Gastroesophageal sphincter (tissue), 4 donors: Measurements from ENCODE around the gene MACROD2. TPM values are rescaled to one million over a fixed set of nuclear protein-coding genes. Genes with fewer than 3 reads are reported as not detected.
"Not testable (repeated sequence)": the region's sequence is repeated elsewhere in the genome, so short reads cannot be mapped to it uniquely, and the experiment has no call there.

Source experiments
- ATAC-seq: fragments of 150-250 bp; one replicate; pipeline ENCODE4 v1.9.1; 2016; ENCODE audit warnings: mild to moderate bottlenecking, moderate library complexity
- H3K27ac ChIP-seq, 4 donors: fragments of 200-600 bp; sonication (generic) in 3 of 4; 1 replicate in 3 of 4; 2 replicates in 1 of 4; pipeline ENCODE4 v1.5.1; 2016 to 2019
- H3K27me3 ChIP-seq: fragments of 200-600 bp; sonication (generic); one replicate; pipeline ENCODE4 v1.5.1; 2019
- H3K36me3 ChIP-seq, 2 donors: fragments of 200-600 bp; sonication (generic); one replicate each; pipeline ENCODE4 v1.5.1; 2019; ENCODE audit warnings: control low read depth in 1 of 2
- H3K4me1 ChIP-seq, 3 donors: fragments of 200-600 bp; sonication (generic); 1 replicate in 2 of 3; 2 replicates in 1 of 3; pipeline ENCODE4 v1.5.1; 2016 to 2019; ENCODE audit warnings: control low read depth in 2 of 3
- H3K4me3 ChIP-seq, 2 donors: fragments of 200-600 bp; sonication (generic); one replicate each; pipeline ENCODE4 v1.5.1; 2019; ENCODE audit warnings: mild to moderate bottlenecking in 1 of 2, moderate library complexity in 1 of 2
- H3K9me3 ChIP-seq, 3 donors: fragments of 200-600 bp; sonication (generic); one replicate each; pipeline ENCODE4 v1.5.1; 2017 to 2019; ENCODE audit warnings: control low read depth in 2 of 3
- CTCF ChIP-seq, 4 experiments: fragments of 200-600 bp in 2 of 4; fragments of 450-650 bp in 2 of 4; sonication (generic) in 1 of 4; IDR thresholded peaks; one replicate each; pipeline ENCODE4 v1.5.1; 2017 to 2019; ENCODE audit warnings: antibody characterized with exemption in 4 of 4, mild to moderate bottlenecking in 2 of 4, moderate library complexity in 2 of 4
- EP300 ChIP-seq: sonication (generic); formaldehyde crosslinking; IDR thresholded peaks from one replicate; pipeline ENCODE4 v1.6.1; 2017; ENCODE audit warnings: antibody characterized with exemption, mild to moderate bottlenecking
- POLR2A ChIP-seq, 2 donors: fragments of 450-650 bp; IDR thresholded peaks; one replicate each; pipeline ENCODE4 v1.6.1; 2017; ENCODE audit warnings: antibody characterized with exemption in 2 of 2, mild to moderate bottlenecking in 2 of 2, moderate library complexity in 1 of 2
- POLR2AphosphoS5 ChIP-seq: sonication (generic); formaldehyde crosslinking; IDR thresholded peaks from one replicate; pipeline ENCODE4 v1.6.1; 2017; ENCODE audit warnings: antibody characterized with exemption
- WGBS, 2 donors: methylation state at CpG; one replicate each; pipeline ENCODE4 v1.1.5; 2018; ENCODE audit warnings: low coverage in 1 of 2; 5-methylcytosine and 5-hydroxymethylcytosine counted together
- total RNA-seq, 4 donors: library from RNA; depleted of rRNA; stranded (reverse); fragments of >200 nt; gene quantifications; one replicate each; pipeline ENCODE4 v1.1.0, GENCODE V29; 2016

Gene MACROD2
- total RNA-seq, 4 donors from 2014 or later = 4.0 to 12.1 (median 7.4) TPM

GRCh38 chr20:14210146-14210545, 214.8 kb downstream of the MACROD2 start:
- H3K27me3 ChIP-seq = no peaks in the 10 kb centered on the region
- TF ChIP-seq POLR2AphosphoS5 (no peak), POLR2A (IDR thresholded peaks at IDR 0.05) (no peak), EP300 (no peak), CTCF (IDR thresholded peaks at IDR 0.05) (no peak)
- ATAC-seq = no peak

GRCh38 chr20:14214046-14214445, 218.7 kb downstream of the MACROD2 start:
- Histone ChIP-seq H3K4me3 (no peak overlapping the region), H3K36me3 (no peaks in the 10 kb centered on the region), H3K9me3 (no peaks in the 10 kb centered on the region), H3K27ac (no peak overlapping the region), H3K4me1 (no peaks in the 10 kb centered on the region), H3K27me3 (no peaks in the 10 kb centered on the region)
- 32 to 40% methylated on average over 1 of the region's 1 CpG for WGBS, 2 donors
- ATAC-seq = no peak
- TF ChIP-seq CTCF (IDR thresholded peaks at IDR 0.05) = no peak
- no peak for TF ChIP-seq POLR2A (IDR thresholded peaks at IDR 0.05)
- no peak for TF ChIP-seq POLR2AphosphoS5
- no peak for TF ChIP-seq EP300

More at GRCh38 chr20:14210146-14210545, 214.8 kb downstream of the MACROD2 start:
- no peak overlapping the region for H3K4me3 ChIP-seq
- H3K9me3 ChIP-seq = no peaks in the 10 kb centered on the region
- H3K36me3 ChIP-seq = no peaks in the 10 kb centered on the region
- H3K27ac ChIP-seq = no peak overlapping the region
- no peaks in the 10 kb centered on the region for H3K4me1 ChIP-seq
- WGBS, 2 donors = 43 to 100% methylated on average over 1 of the region's 1 CpG

GRCh38 chr20:14215880-14216279, 220.6 kb downstream of the MACROD2 start:
- H3K27ac ChIP-seq, H3K4me1 ChIP-seq, ATAC-seq, H3K9me3 ChIP-seq, H3K4me3 ChIP-seq, H3K36me3 ChIP-seq, H3K27me3 ChIP-seq: not testable (repeated sequence)
- WGBS, 2 donors = 70 to 80% methylated on average over 1 of the region's 1 CpG

GRCh38 chr20:14219801-14220461, 224.6 kb downstream of the MACROD2 start:
- 63 to 92% methylated on average over 2 of the region's 4 CpGs for WGBS, 2 donors
- no peak for ATAC-seq
- Histone ChIP-seq H3K27me3 (no peaks in the 10 kb centered on the region), H3K4me1 (no peaks in the 10 kb centered on the region), H3K27ac (no peak overlapping the region), H3K9me3 (no peaks in the 10 kb centered on the region), H3K4me3 (no peak overlapping the region), H3K36me3 (no peaks in the 10 kb centered on the region)
- TF ChIP-seq EP300 (no peak), CTCF (IDR thresholded peaks at IDR 0.05) (no peak), POLR2A (IDR thresholded peaks at IDR 0.05) (no peak), POLR2AphosphoS5 (no peak)

GRCh38 chr20:14220986-14221385, 225.7 kb downstream of the MACROD2 start:
- no peak for ATAC-seq
- H3K36me3 ChIP-seq = no peaks in the 10 kb centered on the region
- no peaks in the 10 kb centered on the region for H3K9me3 ChIP-seq
- 100% methylated on average over 1 of the region's 1 CpG for WGBS, 2 donors
- no peaks in the 10 kb centered on the region for H3K27me3 ChIP-seq
- TF ChIP-seq POLR2AphosphoS5 (no peak), POLR2A (IDR thresholded peaks at IDR 0.05) (no peak), CTCF (IDR thresholded peaks at IDR 0.05) (no peak)
- no peak overlapping the region for H3K27ac ChIP-seq
- H3K4me1 ChIP-seq = no peaks in the 10 kb centered on the region
- H3K4me3 ChIP-seq = no peak overlapping the region
